Fibroblast of skin of left quadriceps (primary cell): Measurements from ENCODE around the gene RASA3.

Experiments
- DNase-seq, 2 experiments: peaks; one replicate each; pipeline ENCODE4 v3.0.0-alpha.2; 2013; ENCODE audit warnings: low read depth in 2 of 2

RASA3 gene

DNA sequence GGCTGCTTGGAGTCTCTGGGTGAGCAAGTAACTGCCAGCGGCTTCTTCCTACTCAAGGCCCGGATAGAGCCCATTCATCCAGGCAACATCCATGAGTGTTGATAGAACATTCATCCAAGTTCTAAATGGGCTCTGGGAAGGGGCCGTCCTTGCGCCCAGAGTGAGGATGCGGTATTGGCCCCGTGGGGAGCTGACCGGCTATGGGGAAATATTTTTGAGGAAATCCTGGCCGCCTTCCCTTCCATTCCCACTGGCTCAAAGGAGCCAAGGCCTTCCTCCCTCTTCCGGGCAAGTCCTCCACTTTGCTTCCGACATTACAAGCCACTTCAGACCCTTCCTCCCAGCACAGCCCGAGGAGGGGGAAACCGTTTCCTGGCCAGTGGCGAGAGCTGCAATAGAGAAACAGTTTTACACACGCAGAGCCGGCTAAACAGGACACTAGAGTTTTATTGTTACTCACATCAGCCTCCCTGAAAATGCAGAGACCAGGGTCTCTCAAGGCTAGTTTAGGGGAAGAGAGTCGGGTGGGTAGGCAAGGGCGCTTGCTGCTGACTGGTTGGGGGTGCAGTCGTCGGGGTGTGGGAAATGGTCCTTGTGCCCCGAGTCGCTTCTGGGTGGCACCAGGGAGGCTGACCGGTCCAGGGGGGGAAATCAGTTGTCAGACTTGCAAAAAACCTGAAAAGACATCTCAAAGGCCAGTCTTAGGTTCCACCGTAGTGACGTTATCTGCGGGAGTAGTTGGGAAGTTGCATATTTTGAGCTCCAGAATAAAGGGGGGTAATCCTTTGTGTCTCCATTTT, 196.1 kb downstream of the RASA3 start:
- no peak for DNase-seq

GRCh38 chr13:113935001-113935844, 197.2 kb downstream of the RASA3 start:
- DNase-seq: no peak

GRCh38 chr13:113934576-113934975, 197.8 kb downstream of the RASA3 start:
- no peak for DNase-seq

- DNase-seq: no peak
These were observed 198.5 kb downstream of the RASA3 start for GRCh38 chr13:113933901-113934300.

- no peak for DNase-seq
These were observed 200.5 kb downstream of the RASA3 start for GRCh38 chr13:113931841-113932459.

DNA sequence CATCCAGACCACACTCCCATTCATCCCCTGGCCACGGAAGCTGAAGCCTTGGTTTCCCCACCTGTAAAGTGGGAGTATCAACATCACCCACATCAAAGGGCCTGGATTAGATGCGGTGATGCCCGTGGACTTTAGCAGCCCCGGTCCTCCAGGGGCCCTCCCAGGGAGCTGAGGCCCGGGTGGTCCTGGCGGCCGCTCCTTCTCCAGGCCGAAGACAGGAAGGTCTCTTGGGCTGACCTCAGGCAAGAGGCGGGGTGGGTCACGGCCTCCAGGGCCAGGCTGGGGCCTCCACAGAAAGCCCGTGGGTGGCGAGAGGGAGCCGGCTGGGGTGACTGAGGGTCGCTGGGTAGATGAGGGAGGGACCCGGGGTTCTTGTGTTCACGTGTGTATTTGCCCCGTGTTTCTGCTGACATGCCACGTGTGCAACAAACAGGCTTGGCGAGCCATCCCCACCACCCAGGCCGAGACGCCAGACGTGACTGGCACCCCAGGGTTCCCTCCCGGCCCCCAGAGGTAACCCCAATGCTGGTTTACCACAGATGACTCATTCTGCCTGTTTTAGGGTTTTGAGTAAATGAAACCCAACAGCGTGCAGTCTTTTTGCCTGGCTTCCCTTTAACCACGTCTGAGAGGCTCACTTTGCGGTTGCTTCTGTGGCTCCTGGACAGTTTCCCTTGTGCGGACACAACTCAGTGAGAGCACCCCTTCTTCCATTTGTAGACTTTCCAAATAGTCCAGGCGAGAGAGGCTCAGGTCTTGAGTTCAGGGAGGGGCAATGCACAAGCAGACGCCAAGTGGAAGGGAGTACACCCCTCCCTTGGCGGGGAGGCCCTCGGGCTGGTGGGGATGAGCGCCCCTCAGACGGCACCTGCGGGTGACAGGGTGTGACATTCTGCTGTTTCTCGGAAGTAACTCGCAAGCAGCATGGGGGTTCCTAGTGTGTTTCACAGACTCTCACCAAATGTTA, 201.5 kb downstream of the RASA3 start:
- no peak for DNase-seq

GRCh38 chr13:113929628-113930615, 202.5 kb downstream of the RASA3 start:
- DNase-seq: no peak

DNA sequence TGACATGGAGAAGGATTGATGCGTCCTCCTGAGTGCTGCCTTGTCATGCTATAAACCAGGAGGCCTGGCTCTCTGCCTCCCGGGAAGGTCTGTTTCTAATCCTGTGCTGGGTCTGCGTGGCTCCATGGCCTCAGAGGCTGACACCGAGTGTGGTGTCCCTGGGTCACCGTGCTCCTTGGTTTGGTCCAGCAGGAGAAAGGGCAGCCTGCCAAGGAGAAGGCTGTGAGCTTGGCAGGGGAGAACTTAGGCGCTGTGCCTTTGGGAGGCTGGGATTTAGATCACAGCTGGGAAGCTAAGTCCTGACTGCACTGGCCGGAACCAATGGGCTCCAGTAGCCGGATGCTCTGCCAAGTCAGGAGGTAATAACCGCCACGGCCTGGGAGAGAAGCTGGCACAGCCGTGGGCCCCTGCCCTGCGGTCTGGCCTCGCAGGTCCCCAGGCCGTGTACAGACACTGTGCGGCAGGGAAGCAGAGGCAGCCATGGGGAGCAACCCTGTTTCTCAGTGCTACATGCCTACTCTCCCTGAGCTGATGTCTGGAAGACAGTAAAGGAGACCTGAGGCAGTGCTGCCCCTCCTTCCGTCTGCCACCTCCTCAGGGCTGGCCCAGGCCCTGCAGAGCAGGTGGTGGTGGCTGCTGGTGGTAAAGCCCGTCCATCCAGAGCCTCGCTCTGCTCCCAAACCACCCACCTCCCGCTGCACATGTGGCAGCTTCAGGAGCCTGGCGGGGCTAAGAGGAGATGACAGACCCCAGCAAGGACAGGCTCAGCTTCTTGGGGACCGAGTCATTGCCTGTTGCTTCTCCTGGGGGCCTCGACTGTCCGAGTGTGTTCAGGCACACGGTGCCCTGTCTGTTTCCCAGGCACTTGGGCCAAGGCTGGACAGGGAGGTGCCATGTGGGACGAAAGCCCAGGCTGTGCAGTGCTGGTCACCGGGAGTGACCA, 203.5 kb downstream of the RASA3 start:
- peak; percentile 55 to 57 for DNase-seq
